Ramos (cell line): Measurements from ENCODE around the gene BAHD1.

Experiments used
- in situ Hi-C: fragments of 300-500 bp; cut with MboI; formaldehyde crosslinking; loops from one replicate; pipeline ENCODE4 v1.14.3; 2022; ENCODE audit warnings: low sequenced_read_pairs; ENCODE audit not compliant: unreplicated experiment

The BAHD1 gene

DNA sequence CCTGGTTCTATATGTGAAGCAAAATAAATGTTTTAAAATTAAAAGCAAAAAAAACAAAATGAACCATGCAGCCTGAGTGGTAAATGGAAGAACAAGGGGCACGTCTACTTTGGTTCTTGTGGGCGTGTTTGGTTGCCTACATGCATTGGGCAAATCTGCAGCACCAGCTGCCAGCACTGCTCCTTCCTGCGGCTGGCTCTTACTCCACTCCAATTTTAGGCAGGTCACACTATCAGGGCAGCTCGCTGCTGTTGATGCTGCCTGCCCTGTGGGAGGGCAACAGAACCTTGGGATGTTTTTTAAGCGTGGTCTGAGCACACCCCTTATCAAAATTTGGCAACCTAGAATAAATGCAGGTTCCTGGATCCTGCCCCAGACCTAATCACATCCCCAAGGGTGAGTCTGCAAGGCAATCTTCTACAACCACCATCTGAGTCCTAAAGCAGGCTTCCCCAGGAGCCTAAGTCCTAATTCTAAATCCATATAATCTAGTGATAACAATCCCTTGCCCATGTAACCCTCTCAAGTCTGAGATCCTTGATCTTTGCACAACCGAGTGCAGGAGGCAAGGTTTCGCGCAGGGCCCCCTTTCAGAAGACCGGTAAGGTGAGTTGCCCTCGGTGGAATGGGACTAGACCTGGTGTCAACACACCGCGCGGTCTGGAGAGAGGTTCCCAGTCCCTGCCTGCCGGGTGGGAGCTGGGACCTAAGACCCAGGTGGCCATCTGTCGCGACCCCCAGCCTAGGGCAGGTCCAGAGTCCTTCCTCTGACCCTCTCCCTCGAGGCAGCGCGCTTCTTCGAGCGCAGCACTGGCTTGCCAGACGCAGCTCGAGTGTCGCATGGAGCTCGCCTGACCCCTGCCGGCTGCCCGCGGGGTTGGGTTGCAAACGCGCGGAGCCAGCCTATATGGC, 19.3 kb upstream of the BAHD1 start:
- in situ Hi-C loops: loop anchor here (5.0 kb wide), 1 partner anchor 74 kb away; no protein-coding TSS in a partner anchor

DNA sequence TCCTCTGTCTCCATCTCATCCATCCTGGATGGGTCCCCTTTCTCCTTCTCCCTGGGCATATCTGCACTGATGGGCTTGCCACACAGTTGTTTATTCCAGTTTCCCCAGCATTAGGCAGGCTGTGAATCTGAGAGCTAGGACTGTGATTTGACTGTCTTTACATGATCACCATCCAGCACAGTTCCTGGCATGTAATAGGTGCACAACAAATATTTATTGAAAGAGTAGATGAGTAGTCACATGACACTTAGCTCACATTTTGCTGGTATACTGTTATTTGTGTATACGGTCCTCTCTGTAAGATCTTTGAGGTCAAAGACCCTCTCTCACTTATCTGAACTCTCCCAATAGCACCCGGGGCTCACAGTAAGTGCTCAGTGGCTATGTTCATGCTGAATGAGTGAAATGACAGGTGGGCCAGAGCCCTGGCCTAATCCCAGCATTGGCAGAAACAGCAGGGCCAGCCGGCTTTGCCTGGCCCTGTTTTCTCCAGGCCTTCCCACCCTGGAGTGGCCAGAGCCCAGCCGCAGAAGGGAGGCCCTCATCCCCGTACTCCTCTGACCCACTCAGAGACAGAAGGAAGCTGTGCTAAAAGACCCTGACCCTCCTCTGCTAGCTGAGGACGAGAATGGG, 16.2 kb upstream of the BAHD1 start:
- in situ Hi-C loops: loop anchor here (5.0 kb wide), 1 partner anchor 77 kb away; no protein-coding TSS in a partner anchor

GRCh38 chr15:40425681-40426080, 15.1 kb upstream of the BAHD1 start:
- in situ Hi-C loops: no loop called here

- in situ Hi-C loops: no loop called here
Measured at GRCh38 chr15:40427188-40427587, 13.6 kb upstream of the BAHD1 start.

GRCh38 chr15:40428185-40428584, 12.6 kb upstream of the BAHD1 start:
- in situ Hi-C loops: no loop called here

- in situ Hi-C loops: no loop called here
Measured at GRCh38 chr15:40429068-40429710, 11.6 kb upstream of the BAHD1 start.

- in situ Hi-C loops: no loop called here
Measured at GRCh38 chr15:40430271-40430805, 10.4 kb upstream of the BAHD1 start.

DNA sequence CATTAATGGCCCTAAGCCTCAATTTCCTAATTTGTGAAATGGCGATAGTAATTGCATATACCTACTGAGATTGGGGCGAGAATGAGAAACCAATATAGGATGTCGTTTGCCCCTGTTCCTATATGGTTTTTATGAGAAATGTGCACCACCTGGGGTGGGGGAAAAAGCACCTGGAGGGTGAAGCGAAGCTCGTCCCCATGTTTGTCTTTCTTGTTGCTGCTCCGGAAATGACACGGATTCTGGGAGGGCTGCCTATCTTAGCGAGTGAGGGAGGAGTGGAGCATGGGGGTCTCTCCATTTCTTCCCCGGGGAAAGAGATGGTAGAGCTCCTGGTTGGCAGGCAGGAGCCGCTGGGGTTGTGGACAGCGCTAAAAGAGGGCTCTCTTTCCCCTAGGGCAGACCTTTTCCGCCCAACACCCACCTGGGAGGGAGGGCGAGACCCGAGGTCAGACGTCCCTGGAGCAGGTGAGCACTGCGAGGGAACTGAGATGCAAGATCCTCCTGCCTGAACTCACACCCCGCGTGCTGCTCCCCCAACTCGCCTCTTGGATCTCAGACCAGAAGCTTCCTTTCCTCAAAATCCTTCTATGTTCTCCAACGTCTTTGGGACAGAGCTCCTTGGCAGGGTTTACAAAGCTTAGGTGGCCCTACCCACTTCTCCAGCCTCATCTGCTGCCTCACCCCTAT, 5.6 kb upstream of the BAHD1 start:
- in situ Hi-C loops: no loop called here

DNA sequence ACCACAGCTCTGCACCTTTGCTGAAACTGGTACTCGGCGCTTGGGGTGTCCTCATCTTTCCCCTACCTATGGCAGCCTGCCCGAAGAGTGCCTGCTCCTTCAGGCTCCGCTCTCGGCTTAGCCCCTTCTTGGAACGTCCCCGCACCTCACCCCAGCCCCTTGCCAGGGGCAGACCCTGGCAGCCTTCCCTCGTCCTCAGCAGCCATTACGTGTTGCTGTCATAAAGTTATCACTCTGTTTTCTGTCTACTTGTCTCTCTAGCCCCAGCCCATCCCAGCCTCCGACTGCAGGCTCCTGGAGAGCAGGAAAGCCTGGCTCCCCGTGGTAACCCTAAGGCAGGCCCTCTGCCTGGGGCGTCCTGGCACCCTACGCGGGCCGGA, 5.1 kb upstream of the BAHD1 start:
- in situ Hi-C loops: no loop called here

GRCh38 chr15:40436116-40436891, 4.4 kb upstream of the BAHD1 start:
- in situ Hi-C loops: no loop called here

DNA sequence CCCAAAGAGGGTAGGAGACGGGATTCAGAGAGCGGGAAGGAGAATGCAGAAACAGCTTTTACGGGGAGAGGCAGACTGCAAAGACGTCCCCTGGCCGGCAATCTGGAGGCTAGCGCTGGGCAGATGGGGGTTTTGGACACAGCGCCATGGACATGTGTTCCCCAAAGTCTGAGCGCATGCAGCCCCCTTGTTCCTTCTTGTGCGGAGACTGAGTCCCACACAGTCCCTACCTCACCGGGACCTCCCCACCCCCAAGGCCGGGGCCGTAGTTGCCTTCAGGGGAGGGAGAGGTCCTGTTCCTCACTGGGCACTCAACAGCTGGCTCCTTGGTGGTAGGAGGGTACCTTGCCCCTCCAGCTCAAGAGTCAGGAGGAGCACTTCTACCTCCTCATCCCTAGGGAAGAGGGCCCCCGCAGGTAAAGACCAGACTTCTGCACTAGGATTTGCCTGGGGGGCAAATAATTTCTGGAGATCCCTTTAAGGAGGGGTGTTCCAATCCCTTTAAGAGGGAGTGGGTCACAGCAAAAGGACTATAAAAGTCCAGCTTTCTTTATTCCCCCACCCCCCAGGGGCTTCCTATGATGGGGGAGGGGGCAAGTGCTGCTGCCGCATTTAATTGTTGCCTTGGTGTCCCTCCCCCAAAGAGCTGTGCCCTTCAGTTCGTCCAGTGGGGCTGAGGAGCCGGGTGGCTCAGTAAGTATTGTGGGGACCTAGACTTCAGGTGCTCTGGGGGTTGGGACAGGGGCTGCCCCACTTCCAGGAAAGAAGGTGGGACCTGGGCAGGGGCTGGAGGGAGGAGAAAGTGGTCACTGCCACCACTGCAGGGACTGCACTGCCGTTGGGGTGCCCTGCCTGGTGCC, 3.6 kb upstream of the BAHD1 start:
- in situ Hi-C loops: no loop called here

DNA sequence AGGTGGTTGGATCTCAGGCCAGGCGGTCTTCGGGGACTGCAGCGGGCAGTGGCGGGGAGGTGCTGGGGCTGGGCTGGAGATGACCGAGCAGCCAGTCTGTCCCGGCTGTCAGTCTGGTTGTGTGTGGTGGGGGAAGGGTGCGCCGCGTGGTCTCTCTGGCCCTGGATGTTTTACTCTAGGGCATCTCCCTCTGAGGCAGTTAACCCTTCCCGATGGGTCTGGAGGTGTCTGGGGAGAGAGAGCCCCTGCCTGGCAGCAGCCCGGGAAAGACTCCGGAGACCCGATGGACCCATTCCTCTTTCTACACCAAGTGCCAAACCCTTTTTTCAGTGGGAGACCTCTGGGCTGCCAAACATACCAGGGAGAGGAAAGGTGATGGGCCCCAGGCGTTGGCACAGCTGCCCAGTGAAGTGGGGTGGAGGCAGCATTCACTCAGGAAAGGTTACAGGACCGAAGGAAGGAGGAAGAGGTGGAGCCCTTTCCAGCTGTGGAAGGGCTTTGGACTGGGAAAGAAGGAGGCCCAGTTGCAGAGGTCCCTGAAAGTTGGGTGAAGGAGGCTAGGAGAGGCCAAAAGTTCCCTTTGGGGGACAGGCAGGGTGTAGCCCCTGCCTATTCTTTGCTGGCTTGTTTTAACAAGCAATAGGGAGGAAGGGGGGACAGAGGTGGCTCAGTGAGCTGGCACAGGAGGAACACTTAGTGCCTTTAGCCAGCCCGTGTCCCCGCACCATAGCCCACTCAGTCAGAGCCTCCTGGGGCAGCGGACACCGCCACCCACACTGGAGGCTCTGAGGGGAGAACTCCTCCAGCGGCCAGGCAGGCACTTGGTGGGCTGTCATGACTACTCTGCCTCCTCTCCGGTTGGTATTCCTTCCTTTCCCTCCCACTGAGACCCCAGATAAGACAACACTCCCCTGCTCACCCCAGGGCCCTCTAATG, 2.7 kb upstream of the BAHD1 start:
- in situ Hi-C loops: no loop called here

GRCh38 chr15:40438712-40439111, 2.0 kb upstream of the BAHD1 start:
- in situ Hi-C loops: no loop called here

DNA sequence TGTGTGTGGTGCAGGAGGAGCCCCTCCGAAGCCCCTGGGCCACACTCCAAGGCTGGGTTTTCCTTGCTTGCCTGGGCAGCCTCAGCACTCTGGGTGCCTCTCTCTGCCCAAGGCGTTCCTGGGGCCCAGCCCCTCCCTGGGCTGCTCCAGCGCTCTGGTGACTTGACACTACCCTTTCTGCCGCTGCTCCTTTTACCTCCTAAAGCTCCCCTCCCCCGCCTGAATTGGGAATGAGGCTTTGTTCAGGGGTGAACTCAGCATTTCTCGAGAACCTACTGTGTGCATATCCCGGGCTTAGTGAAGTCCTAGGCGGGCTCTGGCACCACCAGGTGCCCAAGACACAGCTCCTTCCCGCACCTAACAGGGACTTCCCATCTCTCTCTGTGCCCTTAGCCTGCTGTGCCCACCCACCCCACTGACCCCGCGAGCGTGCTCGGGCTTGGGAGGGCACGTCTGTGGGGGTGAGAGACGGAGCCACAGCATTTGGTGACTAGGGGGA, 1.2 kb upstream of the BAHD1 start:
- in situ Hi-C loops: no loop called here

DNA sequence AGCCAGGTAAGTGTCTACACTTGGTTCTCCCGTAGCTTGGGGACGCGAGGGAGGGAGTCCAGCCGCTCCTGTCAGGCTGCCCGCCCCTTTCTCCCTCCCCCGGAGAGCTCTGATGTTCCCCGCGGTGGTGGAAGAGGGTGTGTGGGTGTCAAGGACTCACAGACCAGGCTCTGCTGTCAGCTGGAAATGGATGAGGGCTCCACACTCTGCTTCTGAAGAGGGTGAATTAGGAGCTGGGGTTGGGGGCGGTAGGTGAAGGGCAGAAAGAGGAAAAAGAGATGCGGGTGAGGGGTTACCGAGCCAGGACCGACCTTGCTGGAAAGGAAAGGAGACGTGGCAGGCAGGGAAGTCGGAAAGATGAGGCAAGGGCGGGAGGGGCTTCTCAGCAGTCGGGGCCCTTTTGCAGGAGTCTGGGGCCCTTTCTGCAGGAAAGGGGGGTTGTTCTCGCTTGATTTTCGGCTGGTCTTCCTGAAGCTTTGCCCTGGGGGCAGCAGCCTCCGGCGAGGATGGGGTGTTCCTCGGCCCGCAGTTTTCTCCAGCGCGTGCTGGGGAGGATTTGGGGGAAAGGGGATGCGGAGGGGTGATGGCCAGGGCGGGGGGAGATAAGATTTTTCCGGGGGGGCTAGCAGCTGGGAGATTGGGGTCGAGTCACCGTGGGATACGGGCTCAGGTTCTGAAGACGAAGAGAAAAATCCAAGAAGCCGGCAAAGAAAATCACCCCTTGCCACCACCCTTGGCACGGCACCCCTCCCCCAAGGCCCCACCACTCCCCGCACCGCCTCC, 602 bp upstream of the BAHD1 start:
- in situ Hi-C loops: no loop called here
